GM23338 (cell line): ENCODE data around the gene POU3F3. TPM values are rescaled to one million over a fixed set of nuclear protein-coding genes. Genes with fewer than 3 reads are reported as not detected.

Source experiments
- ATAC-seq: fragments of 200-7000 bp; cut with Tn5 transposase; 3 replicates; pipeline ENCODE4 v1.9.1; 2020
- DNase-seq: peaks from one replicate; pipeline ENCODE4 v3.0.0-alpha.2; 2015; ENCODE audit warnings: low spot score
- H2AFZ ChIP-seq: fragments of 200-600 bp; sonication (generic); 2 replicates; pipeline ENCODE4 v1.8.0; 2016; ENCODE audit warnings: antibody characterized with exemption, mild to moderate bottlenecking, moderate library complexity
- H3F3A ChIP-seq: fragments of 200-600 bp; sonication (generic); replicated peaks from 2 replicates; pipeline ENCODE4 v1.8.0; 2017; ENCODE audit warnings: antibody characterized with exemption, mixed run types, low read depth
- H3K27ac ChIP-seq: fragments of 200-600 bp; sonication (generic); 2 replicates; pipeline ENCODE4 v1.6.1; 2016; ENCODE audit warnings: low read depth
- H3K27me3 ChIP-seq: fragments of 200-600 bp; sonication (generic); 2 replicates; pipeline ENCODE4 v1.8.0; 2016; ENCODE audit warnings: mild to moderate bottlenecking, mixed run types, moderate library complexity; ENCODE audit not compliant: insufficient read depth
- H3K36me3 ChIP-seq: fragments of 200-600 bp; sonication (generic); 2 replicates; pipeline ENCODE4 v1.8.0; 2016; ENCODE audit warnings: mild to moderate bottlenecking; ENCODE audit not compliant: insufficient read depth
- H3K4me1 ChIP-seq: fragments of 200-600 bp; sonication (generic); 2 replicates; pipeline ENCODE4 v1.8.0; 2016; ENCODE audit warnings: mild to moderate bottlenecking, moderate library complexity; ENCODE audit not compliant: insufficient read depth
- H3K4me2 ChIP-seq: fragments of 200-600 bp; sonication (generic); 2 replicates; pipeline ENCODE4 v1.7.1; 2017; ENCODE audit warnings: mixed run types
- H3K4me3 ChIP-seq: fragments of 200-600 bp; sonication (generic); 2 replicates; pipeline ENCODE4 v1.6.1; 2016; ENCODE audit warnings: mixed run types
- H3K79me2 ChIP-seq: fragments of 200-600 bp; sonication (generic); replicated peaks from 2 replicates; pipeline ENCODE4 v1.8.0; 2017; ENCODE audit warnings: mild to moderate bottlenecking; ENCODE audit not compliant: insufficient read depth
- H3K9me2 ChIP-seq: fragments of 200-600 bp; sonication (generic); 2 replicates; pipeline ENCODE4 v1.8.0; 2017; ENCODE audit not compliant: insufficient read depth
- H4K20me1 ChIP-seq: fragments of 200-600 bp; sonication (generic); replicated peaks from 2 replicates; pipeline ENCODE4 v1.8.0; 2017; ENCODE audit warnings: mild to moderate bottlenecking; ENCODE audit not compliant: insufficient read depth
- H3K27ac Mint-ChIP-seq: 2 replicates; pipeline ENCODE4 v1.8.0; 2020; ENCODE audit warnings: inconsistent platforms, mild to moderate bottlenecking, moderate library complexity, mixed read lengths
- H3K27me3 Mint-ChIP-seq: 3 replicates; pipeline ENCODE4 v1.8.0; 2022; ENCODE audit warnings: low read depth, mild to moderate bottlenecking, moderate library complexity, mixed read lengths, inconsistent platforms; ENCODE audit not compliant: insufficient read depth, poor library complexity
- H3K36me3 Mint-ChIP-seq: 3 replicates; pipeline ENCODE4 v1.8.0; 2021; ENCODE audit warnings: low read depth, mild to moderate bottlenecking, inconsistent platforms, moderate library complexity, mixed read lengths
- H3K4me1 Mint-ChIP-seq: 3 replicates; pipeline ENCODE4 v1.8.0; 2020; ENCODE audit warnings: mild to moderate bottlenecking, inconsistent platforms, mixed read lengths
- H3K4me3 Mint-ChIP-seq: 3 replicates; pipeline ENCODE4 v1.8.0; 2021; ENCODE audit warnings: moderate library complexity, mild to moderate bottlenecking, inconsistent platforms, mixed read lengths
- H3K9me3 Mint-ChIP-seq: 3 replicates; pipeline ENCODE4 v1.8.0; 2020; ENCODE audit warnings: moderate library complexity, mild to moderate bottlenecking, inconsistent platforms, mixed read lengths
- CREB1 ChIP-seq: fragments of 250-450 bp; sonication (Bioruptor Pico); IDR thresholded peaks from 2 replicates; pipeline ENCODE4 v1.5.0; 2020; ENCODE audit warnings: low read depth, mild to moderate bottlenecking, moderate library complexity
- CTCF ChIP-seq, 2 experiments: fragments of 200-600 bp in 1 of 2; sonication (generic) in 1 of 2; conservative IDR thresholded peaks; 2 replicates each; pipeline versions ENCODE4 v1.5.1 to v1.6.1; 2016 to 2017; ENCODE audit warnings: antibody characterized with exemption in 2 of 2, low read depth in 2 of 2, mild to moderate bottlenecking in 2 of 2, moderate library complexity in 1 of 2
- ETS1 ChIP-seq: IDR thresholded peaks from 2 replicates; pipeline ENCODE4 v1.6.1; 2016; ENCODE audit warnings: antibody characterized with exemption
- EZH2 ChIP-seq: fragments of 200-600 bp; sonication (generic); IDR thresholded peaks from one replicate; pipeline ENCODE4 v1.8.0; 2017; ENCODE audit warnings: antibody characterized with exemption, mild to moderate bottlenecking, low read depth; ENCODE audit not compliant: unreplicated experiment
- EZH2phosphoT487 ChIP-seq: fragments of 200-600 bp; sonication (generic); IDR thresholded peaks from one replicate; pipeline ENCODE4 v1.8.1; 2018; ENCODE audit warnings: antibody characterized with exemption; ENCODE audit not compliant: unreplicated experiment
- JUNB ChIP-seq: IDR thresholded peaks from one replicate; pipeline ENCODE4 v1.6.1; 2016; ENCODE audit warnings: antibody characterized with exemption; ENCODE audit not compliant: unreplicated experiment
- NANOG ChIP-seq: IDR thresholded peaks from 2 replicates; pipeline ENCODE4 v1.6.1; 2016; ENCODE audit warnings: antibody characterized with exemption, borderline replicate concordance
- POLR2AphosphoS5 ChIP-seq: IDR thresholded peaks from 2 replicates; pipeline ENCODE4 v1.6.1; 2016; ENCODE audit warnings: antibody characterized with exemption, low read depth
- REST ChIP-seq: IDR thresholded peaks from one replicate; pipeline ENCODE4 v1.6.1; 2018; ENCODE audit warnings: antibody characterized with exemption; ENCODE audit not compliant: unreplicated experiment
- STAT1 ChIP-seq: IDR thresholded peaks from one replicate; pipeline ENCODE4 v1.6.1; 2016; ENCODE audit warnings: antibody characterized with exemption; ENCODE audit not compliant: unreplicated experiment
- ZNF114 ChIP-seq: fragments of 250-450 bp; sonication (Bioruptor Pico); IDR thresholded peaks from 2 replicates; pipeline ENCODE4 v1.5.0; 2020; ENCODE audit warnings: mild to moderate bottlenecking, moderate library complexity
- ZNF331 ChIP-seq: fragments of 250-450 bp; sonication (Bioruptor Pico); IDR thresholded peaks from 2 replicates; pipeline ENCODE4 v1.5.0; 2020; ENCODE audit warnings: low read depth, mild to moderate bottlenecking, moderate library complexity
- ZNF462 ChIP-seq: fragments of 250-450 bp; sonication (Bioruptor Pico); IDR thresholded peaks from 2 replicates; pipeline ENCODE4 v1.5.0; 2020; ENCODE audit warnings: mild to moderate bottlenecking, moderate library complexity
- polyA plus RNA-seq: library from polyadenylated mRNA; unstranded; fragments of >200 nt; fragmentation: Nextera tagmentation; extraction: Ambion mirVana; gene quantifications from 2 replicates; pipeline ENCODE4 v1.2.1, GENCODE V29; 2016
- total RNA-seq: library from RNA; depleted of rRNA; stranded (reverse); fragments of >200 nt; shearing (Covaris generic); gene quantifications from 2 replicates; pipeline ENCODE4 v1.2.3, GENCODE V29; 2014

POU3F3 gene
- total and polyA plus RNA-seq, 2 experiments from 2014 or later, result 0.06 to 0.24 TPM

GRCh38 chr2:104840156-104840555, 13.8 kb upstream of the POU3F3 start:
- Mint-ChIP-seq H3K36me3 (no peaks in the 10 kb centered on the region; the same call in 2 of the 3 replicates), H3K27ac (no peak overlapping the region), H3K4me1 (peaks cover 10% of the 10 kb centered on the region; the same call in 2 of the 3 replicates), H3K4me3 (no peak overlapping the region), H3K9me3 (no peaks in the 10 kb centered on the region), H3K27me3 (peaks cover 33% of the 10 kb centered on the region)
- Histone ChIP-seq H3K4me3 (no peak overlapping the region), H3K4me2 (no peak overlapping the region), H3K36me3 (no peaks in the 10 kb centered on the region), H3F3A (peaks cover 3% of the 10 kb centered on the region; the same call in 1 of the 2 replicates), H4K20me1 (no peaks in the 10 kb centered on the region; the same call in 1 of the 2 replicates), H3K9me2 (no peaks in the 10 kb centered on the region), H3K27ac (no peak overlapping the region), H3K4me1 (peaks cover 8% of the 10 kb centered on the region; the same call in 1 of the 2 replicates), H2AFZ (no peak overlapping the region), H3K27me3 (peaks cover 53% of the 10 kb centered on the region), H3K79me2 (no peaks in the 10 kb centered on the region)
- no peak for DNase-seq
- no peak for ATAC-seq
- TF ChIP-seq CREB1 (CRISPR knock-in tag) (no peak), JUNB (no peak), ZNF331 (CRISPR knock-in tag) (no peak), ZNF462 (no peak), EZH2phosphoT487 (no peak), ZNF114 (no peak), ETS1 (no peak), REST (no peak), EZH2 (no peak), STAT1 (no peak), POLR2AphosphoS5 (no peak), NANOG (no peak), CTCF (conservative IDR thresholded peaks at IDR 0.05; ENCODE audit: low read depth in 2 of 2) (no peak)
